Left renal cortex interstitium (tissue), 4 donors: Measurements from ENCODE around the gene NPDC1. TPM values are rescaled to one million over a fixed set of nuclear protein-coding genes. Genes with fewer than 3 reads are reported as not detected.
A peak's percentile ranks its signal among the peaks of the same experiment; 100 is the strongest.

Experiments
- DNase-seq, 4 donors: peaks; one replicate each; pipeline ENCODE4 v3.0.0-alpha.2; 2013; ENCODE audit warnings: low read depth in 4 of 4, low spot score in 2 of 4, missing footprints in 1 of 4
- polyA plus RNA-seq, 4 donors: library from polyadenylated mRNA; unstranded; fragments of 120-200 nt; gene quantifications; one replicate each; pipeline ENCODE4 v1.2.1, GENCODE V29; 2013; ENCODE audit not compliant: insufficient read length in 4 of 4

NPDC1 gene
- polyA plus RNA-seq, 4 donors = 19.8 to 46.8 (median 34.4) TPM

- DNase-seq = no peak
These were observed 48.6 kb downstream of the NPDC1 start for GRCh38 chr9:136997371-136997770.

- DNase-seq = no peak
These were observed 49.4 kb downstream of the NPDC1 start, which contains the start of gene CLIC3 for GRCh38 chr9:136996361-136997292. Gene CLIC3, minus strand, starts transcription at chr9:136996568. Its CDS starts 25 bp downstream, at chr9:136996543.

- DNase-seq = no peak
These were observed 50.1 kb downstream of the NPDC1 start for GRCh38 chr9:136995772-136996311.

- DNase-seq = no peak
These were observed 50.6 kb downstream of the NPDC1 start for GRCh38 chr9:136995362-136995761.

- DNase-seq = no peak
These were observed 51.1 kb downstream of the NPDC1 start for GRCh38 chr9:136994888-136995230.

GRCh38 chr9:136994180-136994887 is 51.6 kb downstream of the NPDC1 start:
- no peak for DNase-seq

GRCh38 chr9:136992819-136993369 is 53.1 kb downstream of the NPDC1 start:
- DNase-seq = no peak

GRCh38 chr9:136991993-136992818 is 53.8 kb downstream of the NPDC1 start, which contains the start of gene PAXX:
Gene PAXX, plus strand, starts transcription at chr9:136992422. Its CDS starts 22 bp downstream, at chr9:136992444.
- peak in 3 of 4 donors; percentile 55 to 70 (median 70) for DNase-seq

- DNase-seq = no peak
These were observed 55.6 kb downstream of the NPDC1 start for GRCh38 chr9:136990242-136990911.

Other genes starting within 250 kb of the NPDC1 start
- 1 to 10 TPM; 3.7 to 7.7 (median 5.4) TPM for gene CCDC183, start 249.8 kb downstream of the NPDC1 start, polyA plus RNA-seq
- gene RABL6, start 238.2 kb downstream of the NPDC1 start, polyA plus RNA-seq = 10 to 100 TPM; 55.1 to 83.6 (median 75.9) TPM
- 1 to 10 TPM in 3 of 4 donors, under 1 TPM in 1; 0.68 to 1.8 (median 1.3) TPM for gene AJM1, start 203.7 kb downstream of the NPDC1 start, polyA plus RNA-seq
- 100 to 1,000 TPM in 3 of 4 donors, 10 to 100 TPM in 1; 60.1 to 135 (median 115) TPM for gene PHPT1, start 196.8 kb downstream of the NPDC1 start, polyA plus RNA-seq
- gene MAMDC4, start 193.8 kb downstream of the NPDC1 start, polyA plus RNA-seq = 10 to 100 TPM in 2 of 4 donors, 1 to 10 TPM in 2; 3.5 to 13.4 (median 8.9) TPM
- 100 to 1,000 TPM; 342 to 455 (median 391) TPM for gene EDF1, start 179.9 kb downstream of the NPDC1 start, polyA plus RNA-seq
- 10 to 100 TPM; 11.2 to 17.9 (median 14.8) TPM for gene TRAF2, start 159.7 kb downstream of the NPDC1 start, polyA plus RNA-seq
- 10 to 100 TPM; 37.8 to 69.9 (median 60.6) TPM for gene FBXW5, start 101.4 kb downstream of the NPDC1 start, polyA plus RNA-seq
- 1 to 10 TPM in 2 of 4 donors, under 1 TPM in 2; 0.51 to 1.2 (median 1.0) TPM for gene C8G, start 100.9 kb downstream of the NPDC1 start, polyA plus RNA-seq
- 10 to 100 TPM; 15.7 to 53.5 (median 30.7) TPM for gene LCN12, start 93.9 kb downstream of the NPDC1 start, polyA plus RNA-seq
- 10 to 100 TPM; 34.0 to 80.6 (median 34.4) TPM for gene PTGDS, start 68.7 kb downstream of the NPDC1 start, polyA plus RNA-seq
- gene LCNL1, start 63.2 kb downstream of the NPDC1 start, polyA plus RNA-seq = under 1 TPM in 3 of 4 donors, not detected in 1; 0.08 to 0.41 (median 0.17) TPM
- 10 to 100 TPM; 22.4 to 53.2 (median 41.4) TPM for gene PAXX, start 53.8 kb downstream of the NPDC1 start, polyA plus RNA-seq
- 1 to 10 TPM in 1 of 4 donors, under 1 TPM in 3; 0.49 to 1.2 (median 0.74) TPM for gene CLIC3, start 49.6 kb downstream of the NPDC1 start, polyA plus RNA-seq
- gene ABCA2, start 17.9 kb downstream of the NPDC1 start, polyA plus RNA-seq = 10 to 100 TPM; 36.4 to 60.9 (median 55.4) TPM
- gene FUT7, start 14.1 kb downstream of the NPDC1 start, polyA plus RNA-seq = under 1 TPM in 2 of 4 donors, not detected in 2; 0.08 to 0.12 TPM
- 1 to 10 TPM; 2.8 to 6.0 (median 5.1) TPM for gene ENTPD2, start 7.9 kb upstream of the NPDC1 start, polyA plus RNA-seq
- gene SAPCD2, start 24.4 kb upstream of the NPDC1 start, polyA plus RNA-seq = 10 to 100 TPM in 1 of 4 donors, 1 to 10 TPM in 3; 5.5 to 10.0 (median 8.6) TPM
- 1 to 10 TPM; 4.2 to 7.4 (median 5.9) TPM for gene UAP1L1, start 31.3 kb upstream of the NPDC1 start, polyA plus RNA-seq
- gene MAN1B1, start 40.8 kb upstream of the NPDC1 start, polyA plus RNA-seq = 10 to 100 TPM; 46.5 to 70.7 (median 63.1) TPM
- gene DPP7, start 68.6 kb upstream of the NPDC1 start, polyA plus RNA-seq = 10 to 100 TPM; 14.5 to 31.9 (median 25.1) TPM
- gene GRIN1, start 93.0 kb upstream of the NPDC1 start, polyA plus RNA-seq = under 1 TPM in 3 of 4 donors, not detected in 1; 0.06 to 0.60 (median 0.20) TPM
- under 1 TPM in 3 of 4 donors, not detected in 1; 0.12 to 0.29 (median 0.17) TPM for gene LRRC26, start 123.9 kb upstream of the NPDC1 start, polyA plus RNA-seq
- gene TMEM210, start 125.9 kb upstream of the NPDC1 start, polyA plus RNA-seq = under 1 TPM in 1 of 4 donors, not detected in 3; 0.16 TPM
- 10 to 100 TPM; 31.3 to 56.1 (median 44.4) TPM for gene ANAPC2, start 142.4 kb upstream of the NPDC1 start, polyA plus RNA-seq
- 10 to 100 TPM; 44.5 to 78.1 (median 56.9) TPM for gene SSNA1, start 142.5 kb upstream of the NPDC1 start, polyA plus RNA-seq
- 10 to 100 TPM; 12.8 to 15.4 (median 14.7) TPM for gene TPRN, start 154.6 kb upstream of the NPDC1 start, polyA plus RNA-seq
- 10 to 100 TPM; 37.2 to 53.2 (median 43.5) TPM for gene TMEM203, start 159.5 kb upstream of the NPDC1 start, polyA plus RNA-seq
- 10 to 100 TPM in 3 of 4 donors, 1 to 10 TPM in 1; 7.0 to 20.2 (median 14.5) TPM for gene NDOR1, start 159.5 kb upstream of the NPDC1 start, polyA plus RNA-seq
- 10 to 100 TPM in 3 of 4 donors, 1 to 10 TPM in 1; 5.4 to 15.1 (median 13.1) TPM for gene RNF208, start 176.1 kb upstream of the NPDC1 start, polyA plus RNA-seq
- 10 to 100 TPM in 2 of 4 donors, 1 to 10 TPM in 2; 5.1 to 20.9 (median 12.5) TPM for gene CYSRT1, start 179.0 kb upstream of the NPDC1 start, polyA plus RNA-seq
- gene RNF224, start 181.3 kb upstream of the NPDC1 start, polyA plus RNA-seq = 10 to 100 TPM in 2 of 4 donors, 1 to 10 TPM in 2; 3.6 to 20.1 (median 12.5) TPM
- gene SLC34A3, start 184.7 kb upstream of the NPDC1 start, polyA plus RNA-seq = 10 to 100 TPM in 2 of 4 donors, 1 to 10 TPM in 2; 4.4 to 15.4 (median 8.9) TPM
- 100 to 1,000 TPM; 324 to 444 (median 393) TPM for gene TUBB4B, start 195.1 kb upstream of the NPDC1 start, polyA plus RNA-seq
- gene STPG3, start 205.1 kb upstream of the NPDC1 start, polyA plus RNA-seq = 1 to 10 TPM; 1.0 to 3.5 (median 2.3) TPM
- gene NELFB, start 209.2 kb upstream of the NPDC1 start, polyA plus RNA-seq = 10 to 100 TPM; 49.5 to 67.0 (median 56.4) TPM
- 1 to 10 TPM; 3.9 to 8.5 (median 6.3) TPM for gene TOR4A, start 231.5 kb upstream of the NPDC1 start, polyA plus RNA-seq